NCI-H2107 treated with DMSO at 0.1 percent for 48 hours (cell line): ENCODE data around the gene SNAP25.

Experiments
- DNase-seq: peaks from one replicate; lab custom pipeline; 2025; ENCODE audit not compliant: unreplicated experiment; lab: John Stamatoyannopoulos, UW

SNAP25 gene

GRCh38 chr20:10328897-10329255 lies 110.2 kb downstream of the SNAP25 start:
- no peak for DNase-seq

GRCh38 chr20:10329387-10330005 lies 110.9 kb downstream of the SNAP25 start:
- DNase-seq = no peak

- no peak for DNase-seq
Measured at GRCh38 chr20:10330071-10330470, 111.4 kb downstream of the SNAP25 start.

DNA sequence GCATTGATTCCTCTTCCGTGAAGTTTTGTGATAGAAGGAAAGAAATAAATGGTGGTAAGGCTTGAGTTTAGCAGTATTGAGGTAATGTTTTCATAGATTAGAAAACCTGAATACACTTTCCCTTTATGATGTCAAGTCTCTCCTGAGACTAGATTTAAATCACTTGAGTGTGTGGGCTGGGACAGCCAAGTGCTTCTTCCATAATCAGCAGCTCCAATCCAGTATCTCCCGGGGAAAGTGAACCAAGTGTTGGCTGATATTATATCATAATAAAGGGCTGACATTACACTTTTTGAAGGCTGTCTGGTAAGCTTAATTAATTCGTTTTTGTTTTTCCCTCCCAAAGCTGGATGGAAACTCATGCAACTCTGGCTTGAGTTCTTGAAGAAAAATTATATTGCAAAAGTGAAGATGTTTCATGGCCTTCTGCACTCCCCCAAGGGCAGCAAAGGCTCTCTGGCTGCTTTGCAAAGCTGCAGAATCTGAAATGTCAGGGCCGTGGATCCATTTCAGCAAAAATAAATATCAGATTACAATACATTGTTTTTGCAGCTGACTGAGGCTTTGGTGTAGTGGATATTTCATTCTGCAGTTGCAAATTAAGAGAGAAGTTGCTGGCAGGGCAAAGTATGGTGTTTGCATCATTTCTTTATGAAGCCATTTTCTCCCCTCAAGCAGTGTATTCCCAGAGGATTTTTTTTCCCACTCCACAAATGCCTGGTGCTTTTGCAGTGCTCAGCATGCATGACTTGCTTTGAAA lies 114.2 kb downstream of the SNAP25 start:
- DNase-seq = peak; percentile 90

GRCh38 chr20:10336959-10337729 lies 118.5 kb downstream of the SNAP25 start:
- no peak for DNase-seq

- DNase-seq = no peak
Measured at GRCh38 chr20:10338426-10339180, 120.0 kb downstream of the SNAP25 start.

DNA sequence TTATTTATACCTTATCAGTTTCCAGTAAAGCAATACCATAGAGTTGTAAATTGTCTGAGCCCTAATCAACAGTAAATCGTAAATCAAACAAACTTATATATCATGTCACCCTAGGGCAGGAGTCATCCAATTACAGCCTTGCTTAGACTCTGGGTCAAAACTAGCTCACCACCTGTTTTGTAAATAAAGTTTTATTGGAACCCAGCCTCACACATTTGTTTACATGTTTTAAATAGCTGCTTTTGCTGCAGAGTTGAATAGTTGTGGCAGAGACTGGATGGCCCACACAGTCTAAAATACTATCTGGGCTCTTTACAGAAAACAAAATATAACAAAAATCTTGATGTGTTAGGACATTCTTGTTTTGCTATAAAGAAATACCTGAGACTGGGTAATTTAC lies 121.0 kb downstream of the SNAP25 start:
- DNase-seq = no peak

DNA sequence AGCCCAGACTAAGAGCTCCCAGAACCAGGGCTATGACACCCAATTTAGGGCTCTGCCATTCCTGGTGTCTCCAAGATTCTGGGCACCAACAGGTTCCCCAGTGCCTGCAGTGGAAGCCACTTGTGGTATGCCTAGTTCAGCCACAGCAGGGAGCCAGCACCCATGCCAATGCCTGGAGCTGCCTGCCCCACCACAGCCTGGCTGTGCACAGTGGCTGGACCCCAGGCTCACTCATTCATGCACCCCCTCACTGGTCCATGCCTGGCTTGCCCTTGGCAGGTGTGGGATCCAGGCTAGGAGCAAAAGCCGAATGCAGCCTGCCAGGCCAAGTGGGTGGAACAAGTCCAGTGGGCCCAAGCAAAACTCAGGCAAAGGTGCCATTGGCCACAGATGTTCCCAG lies 123.5 kb downstream of the SNAP25 start:
- no peak for DNase-seq

DNA sequence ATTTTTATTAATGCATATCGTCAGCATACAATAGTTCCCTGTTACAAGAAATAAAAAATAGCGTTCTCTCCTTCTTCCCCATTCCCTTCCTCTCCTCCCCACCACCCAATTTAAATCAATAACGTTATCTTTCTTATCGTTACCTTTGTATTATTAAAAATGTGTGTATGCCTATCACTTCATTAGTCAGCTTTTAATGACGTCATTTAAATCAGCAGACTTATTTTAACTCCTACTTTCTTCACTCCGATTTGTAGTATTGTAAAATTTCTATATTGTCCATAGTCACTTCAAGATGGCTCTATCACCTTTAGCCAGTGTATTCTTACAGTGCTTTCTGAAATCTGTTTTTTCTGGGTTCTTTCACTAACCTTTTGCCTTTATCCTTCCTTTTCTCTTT lies 126.3 kb downstream of the SNAP25 start:
- no peak for DNase-seq

DNA sequence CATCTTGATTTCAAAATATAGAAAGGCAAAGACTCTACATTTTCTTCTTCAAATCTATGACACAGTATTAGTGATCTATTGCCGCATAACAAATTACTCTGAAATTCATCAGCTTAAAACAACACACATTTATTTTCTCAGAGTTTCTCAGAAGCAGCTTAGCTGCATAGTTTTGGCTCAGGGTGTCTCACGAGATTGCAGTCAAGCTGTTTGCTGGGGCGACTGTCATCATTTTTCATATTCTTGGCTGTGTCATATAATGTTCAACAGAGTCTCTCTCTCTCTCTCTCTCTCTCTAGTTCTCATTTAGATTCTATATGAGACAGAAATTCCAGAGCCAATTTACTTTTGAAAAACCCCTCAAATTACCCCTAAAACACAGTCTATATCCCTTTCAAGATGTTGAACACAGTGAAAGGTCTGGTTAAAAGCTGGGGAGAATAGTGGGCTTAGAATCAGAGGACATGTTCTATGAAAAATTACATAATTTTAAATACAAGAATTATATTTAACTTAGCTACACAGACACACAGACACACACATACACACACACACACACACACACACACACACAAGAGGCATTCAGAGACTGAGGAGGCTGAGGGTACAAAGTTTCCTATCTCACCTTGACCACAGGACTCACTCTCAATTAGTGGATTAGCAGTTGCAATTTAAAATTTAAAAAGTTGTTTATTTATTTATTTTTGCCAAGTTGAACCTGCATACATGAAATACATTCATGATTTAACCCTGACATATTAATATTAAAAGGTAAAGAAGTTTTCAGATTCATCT lies 128.7 kb downstream of the SNAP25 start:
- no peak for DNase-seq

DNA sequence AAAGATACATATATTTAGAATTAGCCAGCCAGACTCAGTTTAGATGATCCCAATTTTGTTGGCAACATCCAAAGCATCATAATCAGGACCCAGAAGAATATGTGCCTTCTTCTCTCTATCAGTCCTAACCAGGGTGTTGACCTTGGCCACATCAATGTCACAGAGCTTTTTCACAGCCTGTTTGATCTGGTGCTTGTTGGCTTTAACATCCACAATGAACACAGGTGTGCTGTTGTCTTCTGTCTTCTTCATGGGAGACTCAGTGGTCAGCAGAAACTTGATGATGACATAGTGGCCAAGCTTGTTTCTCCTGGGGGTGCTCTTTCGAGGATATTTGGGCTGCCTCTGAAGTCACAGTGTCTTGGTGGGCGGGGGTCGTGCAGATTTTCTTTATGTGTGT lies 130.5 kb downstream of the SNAP25 start:
- DNase-seq = no peak

GRCh38 chr20:10350188-10350842 lies 131.7 kb downstream of the SNAP25 start:
- DNase-seq = no peak

DNA sequence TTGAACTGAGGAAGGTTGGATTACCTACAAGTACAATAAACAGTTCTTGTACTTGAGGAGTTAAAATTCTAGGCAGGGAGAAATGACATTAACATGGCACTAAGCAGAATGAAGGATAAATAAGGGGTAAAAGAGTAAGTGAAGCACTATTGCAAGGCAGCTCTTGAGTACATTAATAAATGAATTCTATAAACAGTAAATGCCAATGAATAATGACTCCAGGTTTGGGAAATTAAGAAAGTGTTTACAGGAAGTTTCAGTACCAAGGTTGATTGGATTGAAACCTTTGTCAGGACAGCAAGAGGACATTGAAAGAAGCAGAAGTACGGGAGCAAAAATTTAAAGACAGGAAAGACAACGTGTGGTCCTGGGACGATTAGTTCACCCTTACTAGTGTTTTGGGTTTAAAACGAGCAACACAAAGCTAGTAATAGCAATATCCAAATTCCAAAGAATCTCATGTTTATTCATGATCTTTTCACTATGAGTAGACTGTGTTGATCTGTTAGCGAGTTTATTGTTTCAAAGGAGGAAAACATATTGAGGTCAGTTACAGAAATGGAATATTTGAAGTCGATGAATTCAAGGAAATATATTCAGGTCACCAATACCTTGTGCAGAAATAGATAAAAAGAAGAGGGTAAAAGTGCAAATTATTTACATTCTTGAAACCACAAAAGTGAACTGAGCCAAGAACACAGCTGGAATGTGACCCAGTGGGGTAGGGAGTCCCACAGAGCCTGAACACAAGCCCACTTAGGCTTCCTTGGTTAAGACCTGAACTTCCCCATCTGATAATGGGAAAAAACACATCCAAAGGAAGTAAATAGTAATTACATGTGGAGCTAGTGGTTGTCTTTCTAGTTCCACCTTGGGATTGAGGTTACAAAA lies 134.5 kb downstream of the SNAP25 start:
- DNase-seq = no peak

- DNase-seq = no peak
Measured at GRCh38 chr20:10356628-10357027, 138.0 kb downstream of the SNAP25 start.
